Activated T-cell treated with anti-CD3 and anti-CD28 coated beads, Interleukin-2, amount 50 U/mL, for 24 hours (primary cell): ENCODE measurements around the gene CFC1.
"Not testable (repeated sequence)": the region's sequence is repeated elsewhere in the genome, so short reads cannot be mapped to it uniquely, and the experiment has no call there.

ENCODE experiments used
- DNase-seq: peaks from one replicate; pipeline ENCODE4 v3.0.0-alpha.2; 2020
- H3K27ac Mint-ChIP-seq: 2 replicates; pipeline ENCODE4 v1.8.0; 2020; ENCODE audit warnings: mild to moderate bottlenecking, mixed read lengths
- H3K27me3 Mint-ChIP-seq: 2 replicates; pipeline ENCODE4 v1.8.0; 2020; ENCODE audit warnings: mixed read lengths
- H3K36me3 Mint-ChIP-seq: 2 replicates; pipeline ENCODE4 v1.8.0; 2020; ENCODE audit warnings: low read depth, mixed read lengths
- H3K4me1 Mint-ChIP-seq: 2 replicates; pipeline ENCODE4 v1.8.0; 2020; ENCODE audit warnings: low read depth, mixed read lengths
- H3K4me3 Mint-ChIP-seq: 2 replicates; pipeline ENCODE4 v1.8.0; 2020; ENCODE audit warnings: mild to moderate bottlenecking, moderate library complexity, mixed read lengths
- H3K9me3 Mint-ChIP-seq: 2 replicates; pipeline ENCODE4 v1.8.0; 2020; ENCODE audit warnings: mixed read lengths

The CFC1 gene

DNA sequence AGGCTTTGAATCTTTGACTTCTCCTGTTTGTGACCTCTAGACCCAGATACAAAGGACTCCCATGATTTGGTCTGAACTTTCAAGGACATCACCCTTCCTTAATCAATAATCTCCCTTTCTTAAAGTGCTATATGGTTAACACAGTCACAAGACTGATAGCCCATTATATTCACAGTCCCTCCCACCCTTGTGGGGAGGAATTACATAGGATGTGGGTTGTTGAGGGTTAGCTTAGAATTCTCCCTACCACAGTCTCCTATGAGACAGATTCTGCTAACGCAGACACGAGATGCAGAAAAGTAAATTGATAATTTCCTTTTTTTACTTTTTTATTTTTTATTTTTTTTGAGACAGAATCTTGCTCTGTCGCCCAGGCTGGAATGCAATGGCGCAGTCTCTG lies 45.2 kb downstream of the CFC1 start:
- not testable (repeated sequence) for H3K4me3 Mint-ChIP-seq, H3K36me3 Mint-ChIP-seq, H3K27ac Mint-ChIP-seq, H3K27me3 Mint-ChIP-seq, DNase-seq, H3K9me3 Mint-ChIP-seq, H3K4me1 Mint-ChIP-seq

DNA sequence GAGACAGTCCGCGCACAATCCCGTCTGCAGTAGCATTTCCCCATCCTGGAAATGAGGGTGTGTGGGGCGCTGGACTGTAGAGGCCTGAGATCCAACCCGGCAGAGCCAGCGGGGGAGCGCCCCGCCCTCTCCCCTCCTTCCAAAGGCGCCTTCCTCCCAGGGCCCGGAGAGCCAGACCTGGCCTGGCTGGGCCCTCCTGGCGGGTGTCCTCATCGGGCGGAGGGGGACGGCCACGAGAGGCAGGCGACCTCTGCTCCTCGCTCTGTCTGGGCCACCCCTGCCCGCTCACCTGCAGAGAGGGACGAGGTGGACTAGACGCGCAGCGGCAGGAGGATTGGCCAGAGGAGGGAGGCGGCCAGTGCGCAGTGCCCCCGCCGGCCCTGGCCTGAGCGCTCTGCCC lies 49.9 kb downstream of the CFC1 start:
- not testable (repeated sequence) for H3K4me3 Mint-ChIP-seq, H3K36me3 Mint-ChIP-seq, DNase-seq, H3K27me3 Mint-ChIP-seq, H3K4me1 Mint-ChIP-seq, H3K9me3 Mint-ChIP-seq, H3K27ac Mint-ChIP-seq

DNA sequence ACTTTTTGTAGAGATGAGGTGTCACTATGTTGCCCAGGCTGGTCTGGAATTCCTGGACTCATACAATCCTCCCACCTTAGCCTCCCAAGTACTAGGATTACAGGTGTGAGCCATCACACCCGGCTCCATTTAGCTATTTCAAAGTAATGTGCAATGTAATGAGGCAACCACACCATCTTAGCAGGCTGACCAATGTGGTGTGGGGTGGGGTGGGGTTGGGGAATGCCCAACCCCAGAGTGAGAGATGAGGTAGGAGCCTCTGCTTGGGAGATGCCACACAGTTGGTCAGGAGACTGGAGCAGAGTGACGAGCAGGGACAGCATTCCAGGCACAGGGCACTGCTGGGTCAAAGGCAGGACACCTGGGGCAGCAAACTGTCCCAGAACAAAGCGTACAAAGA lies 51.0 kb downstream of the CFC1 start:
- not testable (repeated sequence) for DNase-seq, H3K36me3 Mint-ChIP-seq, H3K4me1 Mint-ChIP-seq, H3K4me3 Mint-ChIP-seq, H3K27me3 Mint-ChIP-seq, H3K27ac Mint-ChIP-seq, H3K9me3 Mint-ChIP-seq

DNA sequence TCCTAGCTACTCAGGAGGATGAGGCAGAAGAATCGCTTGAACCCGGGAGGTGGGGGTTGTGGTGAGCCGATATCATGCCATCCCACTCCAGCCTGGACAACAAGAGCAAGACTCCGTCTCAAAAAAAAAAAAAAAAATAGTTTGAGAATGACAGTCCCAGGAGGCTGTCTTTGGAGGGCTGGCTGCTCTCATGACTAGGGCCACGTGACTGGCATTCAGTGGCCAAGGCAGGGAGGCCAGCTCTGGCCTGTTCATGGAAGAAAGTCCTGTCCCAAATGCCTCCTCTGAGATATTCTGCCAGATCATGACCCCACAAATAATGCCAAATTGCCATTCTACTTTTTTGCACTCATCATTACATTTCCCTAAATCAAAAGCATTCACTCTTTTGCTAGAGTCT lies 54.4 kb downstream of the CFC1 start:
- not testable (repeated sequence) for H3K27me3 Mint-ChIP-seq, H3K9me3 Mint-ChIP-seq, DNase-seq, H3K4me1 Mint-ChIP-seq, H3K4me3 Mint-ChIP-seq, H3K36me3 Mint-ChIP-seq, H3K27ac Mint-ChIP-seq

DNA sequence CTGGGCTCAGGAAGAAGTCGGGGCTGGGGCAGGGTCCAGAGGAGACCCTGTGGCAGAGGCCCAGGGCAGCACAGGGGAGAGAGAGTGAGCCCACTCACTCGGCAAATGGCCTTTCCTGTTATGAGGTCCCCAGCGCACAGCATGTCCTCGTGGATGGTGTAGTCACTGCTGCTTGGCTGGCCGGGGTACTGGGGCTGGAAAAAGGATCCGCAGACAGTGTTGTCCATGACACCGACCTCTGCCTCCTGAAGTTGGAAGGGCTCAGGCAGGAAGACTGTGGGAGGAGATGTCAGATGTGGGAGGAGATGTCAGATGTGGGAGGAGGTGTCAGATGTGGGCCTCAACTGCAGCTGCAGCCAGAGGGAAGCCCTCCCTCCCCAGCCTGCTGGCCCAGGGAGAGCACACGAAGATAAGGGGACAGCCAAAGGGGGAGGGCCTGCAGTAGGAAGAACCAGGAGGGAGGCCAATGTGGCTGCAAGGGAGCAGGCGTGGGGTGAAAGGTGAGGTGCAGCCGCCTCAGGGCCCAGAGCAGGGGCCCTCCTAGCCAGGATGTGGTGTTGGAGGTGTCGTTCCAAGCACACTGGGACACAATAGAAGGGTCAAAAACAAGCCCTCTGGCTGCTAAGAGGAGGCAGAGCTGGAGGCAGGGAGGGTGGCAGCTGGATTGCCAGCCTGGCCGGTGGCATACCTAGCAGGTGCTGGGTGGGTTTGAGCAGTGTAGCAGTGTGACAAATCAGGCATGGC lies 55.4 kb downstream of the CFC1 start:
- H3K27ac Mint-ChIP-seq, H3K36me3 Mint-ChIP-seq, DNase-seq, H3K27me3 Mint-ChIP-seq, H3K4me1 Mint-ChIP-seq, H3K9me3 Mint-ChIP-seq, H3K4me3 Mint-ChIP-seq: not testable (repeated sequence)

DNA sequence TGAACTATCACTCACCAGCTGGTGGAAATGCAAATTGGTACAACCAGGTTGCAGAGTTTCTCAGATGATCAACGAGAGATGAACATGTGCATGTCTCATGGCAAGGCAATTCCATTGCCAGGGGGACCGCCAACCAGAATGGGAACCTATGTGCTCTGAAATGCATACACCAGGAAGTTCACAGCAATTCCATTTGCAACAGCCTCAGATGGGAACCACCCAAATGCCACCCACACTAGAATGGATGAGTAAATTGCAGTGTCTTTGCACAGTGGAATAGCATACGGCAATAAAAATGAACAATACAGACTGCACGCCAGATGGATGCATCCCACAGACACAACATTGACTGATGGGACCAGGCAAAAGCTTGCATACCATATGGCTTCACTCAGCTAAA lies 56.6 kb downstream of the CFC1 start:
- H3K27me3 Mint-ChIP-seq, H3K36me3 Mint-ChIP-seq, H3K9me3 Mint-ChIP-seq, H3K4me1 Mint-ChIP-seq, H3K4me3 Mint-ChIP-seq, DNase-seq, H3K27ac Mint-ChIP-seq: not testable (repeated sequence)
